Naive thymus-derived CD4-positive, alpha-beta T cell (primary cell): ENCODE data around the gene PPP1R12B. TPM values are rescaled to one million over a fixed set of nuclear protein-coding genes. Genes with fewer than 3 reads are reported as not detected.
"Not testable (repeated sequence)": the region's sequence is repeated elsewhere in the genome, so short reads cannot be mapped to it uniquely, and the experiment has no call there.

Experiments used
- ATAC-seq: fragments of 150-1000 bp; cut with Tn5 transposase; 2 replicates; pipeline ENCODE4 v1.10.0; 2021; ENCODE audit warnings: mild to moderate bottlenecking, moderate library complexity
- CTCF ChIA-PET: fragments of 350-600 bp; sonication (Branson Sonifier 250); formaldehyde crosslinking; loops from one replicate; lab custom pipeline; 2021; ENCODE audit warnings: antibody characterized with exemption; lab: Charles Lee
- POLR2A ChIA-PET: fragments of 350-600 bp; sonication (Branson Sonifier 250); formaldehyde crosslinking; loops from one replicate; lab custom pipeline; 2021; ENCODE audit warnings: antibody characterized with exemption, inconsistent platforms; lab: Charles Lee
- DNase-seq, 9 donors: peaks; one replicate each; pipeline versions ENCODE4 v3.0.0 to v3.0.0-alpha.2; 2020 to 2022; ENCODE audit warnings: mixed read lengths in 1 of 9
- H3K27ac ChIP-seq: one replicate; pipeline ENCODE4 v1.7.0; 2013; ENCODE audit warnings: mild to moderate bottlenecking, low read depth, low read length, moderate library complexity
- H3K27me3 ChIP-seq, 2 donors: one replicate each; pipeline ENCODE4 v1.7.0; 2013; ENCODE audit warnings: low read length in 2 of 2, mild to moderate bottlenecking in 2 of 2, moderate library complexity in 2 of 2; ENCODE audit not compliant: control insufficient read depth in 2 of 2, insufficient read depth in 2 of 2
- H3K36me3 ChIP-seq, 3 experiments: 1 replicate in 2 of 3; 2 replicates in 1 of 3; pipeline ENCODE4 v1.7.0; 2013; ENCODE audit warnings: low read length in 3 of 3, mild to moderate bottlenecking in 3 of 3, moderate library complexity in 1 of 3; ENCODE audit not compliant: insufficient read depth in 3 of 3, control insufficient read depth in 2 of 3
- H3K4me1 ChIP-seq, 2 donors: one replicate each; pipeline ENCODE4 v1.7.0; 2013; ENCODE audit warnings: low read length in 2 of 2, mild to moderate bottlenecking in 2 of 2, moderate library complexity in 1 of 2; ENCODE audit not compliant: control insufficient read depth in 2 of 2, insufficient read depth in 2 of 2
- H3K4me3 ChIP-seq: 2 replicates; pipeline ENCODE4 v1.7.0; 2013; ENCODE audit warnings: mild to moderate bottlenecking, low read length
- H3K9me3 ChIP-seq, 3 experiments: 1 replicate in 2 of 3; 2 replicates in 1 of 3; pipeline ENCODE4 v1.7.0; 2013; ENCODE audit warnings: low read length in 3 of 3; ENCODE audit not compliant: control insufficient read depth in 2 of 3
- H3K27ac Mint-ChIP-seq, 9 donors: one replicate each; pipeline ENCODE4 v1.8.0; 2020 to 2022; ENCODE audit warnings: mixed read lengths in 9 of 9, mild to moderate bottlenecking in 8 of 9, moderate library complexity in 5 of 9, inconsistent platforms in 2 of 9
- H3K27me3 Mint-ChIP-seq, 5 donors: one replicate each; pipeline ENCODE4 v1.8.0; 2021 to 2022; ENCODE audit warnings: mixed read lengths in 5 of 5, mild to moderate bottlenecking in 1 of 5
- H3K36me3 Mint-ChIP-seq, 5 donors: one replicate each; pipeline ENCODE4 v1.8.0; 2020 to 2022; ENCODE audit warnings: mixed read lengths in 5 of 5, mild to moderate bottlenecking in 3 of 5, inconsistent platforms in 1 of 5
- H3K4me1 Mint-ChIP-seq, 7 donors: one replicate each; pipeline ENCODE4 v1.8.0; 2020 to 2022; ENCODE audit warnings: mixed read lengths in 7 of 7, mild to moderate bottlenecking in 3 of 7, inconsistent platforms in 1 of 7
- H3K4me3 Mint-ChIP-seq, 10 donors: one replicate each; pipeline ENCODE4 v1.8.0; 2020 to 2022; ENCODE audit warnings: mild to moderate bottlenecking in 10 of 10, mixed read lengths in 10 of 10, moderate library complexity in 6 of 10, inconsistent platforms in 2 of 10
- H3K9me3 Mint-ChIP-seq, 11 donors: one replicate each; pipeline ENCODE4 v1.8.0; 2020 to 2022; ENCODE audit warnings: mixed read lengths in 11 of 11, mild to moderate bottlenecking in 4 of 11, inconsistent platforms in 1 of 11, moderate library complexity in 1 of 11
- intact Hi-C, 2 donors: fragments of 100-400 bp; cut with micrococcal nuclease; formaldehyde crosslinking; loops; one replicate each; pipeline ENCODE4 v1.15.1; 2023
- polyA plus RNA-seq, 2 donors: library from polyadenylated mRNA; unstranded; fragments of 300-500 nt; fragmentation: Illumina TruSeq; gene quantifications; one replicate each; pipeline ENCODE4 v1.2.3, GENCODE V29; 2021
- total RNA-seq, 6 experiments: library from RNA in 5 of 6; stranded (reverse) in 5 of 6; gene quantifications; 1 replicate in 5 of 6; 2 replicates in 1 of 6; pipeline ENCODE4 v1.2.3 and lab custom pipeline; 2021 to 2026

Gene PPP1R12B
- total and polyA plus RNA-seq, 7 experiments from 2014 or later, result 5.2 to 38.1 (median 26.8) TPM

DNA sequence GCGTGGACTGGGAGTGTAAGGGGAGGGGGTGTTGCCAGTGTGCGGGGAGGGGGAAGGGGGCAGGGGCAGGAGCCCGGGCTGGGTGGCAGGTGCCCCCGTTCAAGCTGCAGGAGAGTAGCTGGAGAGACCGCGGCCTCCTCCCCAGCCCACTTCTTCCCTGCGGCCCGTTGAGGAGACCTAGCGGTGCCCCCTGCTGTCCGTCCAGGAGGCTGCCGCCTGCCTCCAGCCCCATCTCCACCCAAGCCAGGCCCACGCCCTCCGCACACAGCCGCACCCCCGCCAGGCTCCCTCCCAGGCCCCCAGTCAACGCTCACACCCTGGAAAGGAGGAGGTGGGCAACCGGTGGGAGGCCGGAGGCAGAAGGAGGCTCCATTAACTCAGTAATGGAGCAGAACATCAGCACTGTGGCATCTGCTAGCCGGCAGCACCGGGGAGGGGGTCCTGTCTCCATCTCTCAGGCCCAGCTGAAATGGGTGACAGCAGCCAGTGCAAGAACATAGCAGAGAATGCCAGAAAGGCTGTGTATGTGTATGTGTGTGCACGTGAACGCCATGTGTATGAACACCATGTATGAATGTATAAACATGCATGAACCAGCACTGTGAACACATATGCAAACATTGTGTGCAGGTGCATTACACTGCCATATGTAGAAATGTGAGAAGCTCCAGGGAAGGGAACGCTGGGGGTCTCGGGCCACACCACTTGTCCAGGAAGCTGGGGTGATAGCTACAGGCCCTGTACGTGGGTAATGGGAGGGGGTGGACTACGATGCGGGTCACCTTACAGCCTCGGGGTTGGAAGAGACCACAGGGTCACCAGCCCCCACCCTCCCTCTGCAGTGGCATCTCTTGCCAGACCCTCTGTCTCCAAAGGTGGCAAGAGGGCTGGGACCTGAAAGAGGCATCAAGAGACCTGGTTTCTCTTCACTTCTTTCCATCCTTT, 277.2 kb downstream of the PPP1R12B start:
- Mint-ChIP-seq H3K4me3 (peak overlapping the region in 1 of 10 donors; percentile 31), H3K36me3 (no peaks in the 10 kb centered on the region), H3K9me3 (peaks cover 0 to 2% (median 0%) of the 10 kb centered on the region in 11 donors), H3K27ac (no peak overlapping the region), H3K4me1 (peaks cover 18 to 39% (median 36%) of the 10 kb centered on the region in 7 donors), H3K27me3 (peaks cover 9 to 21% (median 14%) of the 10 kb centered on the region in 5 donors)
- no peak overlapping the region for H3K27ac ChIP-seq
- intact Hi-C loops, result loop anchor here (1.0 to 5.0 kb wide), 5 partner anchors 17 to 283 kb away; partner anchors contain the start of genes PPP1R12B (in 1 of the 2) and UBE2T (in 1 of the 2)
- H3K9me3 ChIP-seq, result no peaks in the 10 kb centered on the region
- H3K36me3 ChIP-seq, result no peaks in the 10 kb centered on the region
- ATAC-seq, result peak; percentile 75
- DNase-seq, result peak; percentile 21 to 61 (median 47)
- POLR2A ChIA-PET, result interaction anchor here (0.6 kb wide), 1 partner anchor 73 kb away, joined by 3 read pairs; no protein-coding TSS in a partner anchor
- peaks cover 30 to 34% of the 10 kb centered on the region in 2 donors for H3K4me1 ChIP-seq
- no peak overlapping the region for H3K4me3 ChIP-seq
- H3K27me3 ChIP-seq, result no peaks in the 10 kb centered on the region
- CTCF ChIA-PET, result interaction anchor here (0.7 to 0.8 kb wide), 2 partner anchors 94 to 280 kb away, joined by 3 read pairs; no protein-coding TSS in a partner anchor

DNA sequence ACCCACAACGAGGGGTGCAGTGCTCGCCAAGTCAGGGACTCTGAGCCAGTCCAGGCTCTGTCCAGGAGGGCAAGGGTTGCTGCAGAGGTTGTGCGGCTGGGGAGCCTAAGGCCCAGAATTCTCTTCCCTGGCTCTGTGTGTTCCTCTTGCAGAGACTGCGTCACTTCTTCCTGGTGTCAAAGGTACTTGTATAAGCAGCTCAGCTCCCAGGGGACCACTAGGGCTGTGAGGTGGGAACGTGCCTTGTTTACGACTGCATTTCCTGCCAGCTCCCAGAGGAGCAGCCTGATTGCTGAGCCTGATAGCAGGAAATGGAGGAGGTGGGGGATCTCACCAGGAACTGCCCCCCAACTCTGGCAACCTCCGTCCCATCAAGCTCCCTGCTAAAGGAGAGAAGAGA, 278.5 kb downstream of the PPP1R12B start:
- H3K9me3 ChIP-seq, H3K27ac Mint-ChIP-seq, ATAC-seq, H3K9me3 Mint-ChIP-seq, CTCF ChIA-PET, DNase-seq, H3K36me3 Mint-ChIP-seq, H3K36me3 ChIP-seq, H3K27me3 ChIP-seq, POLR2A ChIA-PET, H3K27ac ChIP-seq, H3K4me3 Mint-ChIP-seq, H3K4me3 ChIP-seq: not testable (repeated sequence)
- intact Hi-C loops, result loop anchor here (2.0 to 5.0 kb wide), 2 partner anchors 16 to 285 kb away; partner anchors contain the start of gene UBE2T (in 1 of the 2)
- H3K27me3 Mint-ChIP-seq, result peaks cover 10 to 28% (median 15%) of the 10 kb centered on the region in 5 donors
- H3K4me1 ChIP-seq, result peaks cover 30 to 34% of the 10 kb centered on the region in 2 donors
- H3K4me1 Mint-ChIP-seq, result peaks cover 18 to 52% (median 40%) of the 10 kb centered on the region in 7 donors

DNA sequence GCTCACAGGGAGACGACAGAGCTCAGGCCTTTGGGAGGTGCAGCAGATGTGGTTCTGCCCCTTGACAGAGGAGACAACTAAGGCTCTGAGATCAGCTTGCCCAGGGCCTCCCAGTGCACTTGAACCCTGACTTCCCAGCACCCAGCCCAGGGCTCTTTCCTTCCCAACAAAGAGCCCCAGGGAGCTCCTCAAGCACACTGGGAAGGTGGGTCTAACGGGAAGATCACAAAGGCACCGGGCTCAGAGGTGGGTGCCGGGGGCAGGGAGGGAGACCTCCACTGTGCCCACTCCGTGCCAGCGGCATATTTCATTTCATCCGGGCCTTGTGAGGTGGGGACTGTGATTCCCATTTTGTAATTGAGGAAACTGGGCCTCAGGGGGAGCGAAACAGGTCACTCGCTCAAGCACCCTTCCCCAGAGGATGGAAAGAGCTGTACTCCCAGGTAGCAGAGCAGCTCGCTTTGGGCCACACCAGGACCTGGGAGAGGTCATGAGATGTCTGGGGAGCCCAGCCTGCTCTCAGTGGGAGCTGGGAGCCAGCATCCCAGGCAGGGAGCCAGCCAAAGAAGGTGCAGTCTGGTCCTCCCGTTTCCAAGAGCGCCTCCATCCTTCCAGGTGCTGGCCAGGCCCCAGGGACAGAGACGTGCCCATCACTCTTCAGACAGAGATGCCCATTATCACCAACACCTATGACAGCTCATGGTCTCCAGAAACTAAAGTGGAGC, 279.5 kb downstream of the PPP1R12B start:
- Histone ChIP-seq H3K27ac (no peak overlapping the region), H3K4me3 (no peak overlapping the region), H3K27me3 (no peaks in the 10 kb centered on the region), H3K36me3 (no peaks in the 10 kb centered on the region), H3K9me3 (no peaks in the 10 kb centered on the region), H3K4me1 (peaks cover 30 to 34% of the 10 kb centered on the region in 2 donors)
- no peaks in the 10 kb centered on the region for H3K36me3 Mint-ChIP-seq
- ATAC-seq, result no peak
- H3K9me3 Mint-ChIP-seq, result peaks cover 0 to 3% (median 0%) of the 10 kb centered on the region in 11 donors
- peaks cover 18 to 37% (median 22%) of the 10 kb centered on the region in 5 donors for H3K27me3 Mint-ChIP-seq
- CTCF ChIA-PET, result interaction anchor here (0.6 kb wide), 1 partner anchor 285 kb away, joined by 3 read pairs; no protein-coding TSS in a partner anchor
- H3K4me3 Mint-ChIP-seq, result peak overlapping the region in 8 of 10 donors; percentile 2 to 79 (median 64)
- intact Hi-C loops, result loop anchor here (2.0 to 5.0 kb wide), 2 partner anchors 15 to 286 kb away; partner anchors contain the start of gene UBE2T (in 1 of the 2)
- POLR2A ChIA-PET, result no interaction called here
- no peak for DNase-seq
- peaks cover 18 to 52% (median 43%) of the 10 kb centered on the region in 7 donors for H3K4me1 Mint-ChIP-seq
- no peak overlapping the region for H3K27ac Mint-ChIP-seq

DNA sequence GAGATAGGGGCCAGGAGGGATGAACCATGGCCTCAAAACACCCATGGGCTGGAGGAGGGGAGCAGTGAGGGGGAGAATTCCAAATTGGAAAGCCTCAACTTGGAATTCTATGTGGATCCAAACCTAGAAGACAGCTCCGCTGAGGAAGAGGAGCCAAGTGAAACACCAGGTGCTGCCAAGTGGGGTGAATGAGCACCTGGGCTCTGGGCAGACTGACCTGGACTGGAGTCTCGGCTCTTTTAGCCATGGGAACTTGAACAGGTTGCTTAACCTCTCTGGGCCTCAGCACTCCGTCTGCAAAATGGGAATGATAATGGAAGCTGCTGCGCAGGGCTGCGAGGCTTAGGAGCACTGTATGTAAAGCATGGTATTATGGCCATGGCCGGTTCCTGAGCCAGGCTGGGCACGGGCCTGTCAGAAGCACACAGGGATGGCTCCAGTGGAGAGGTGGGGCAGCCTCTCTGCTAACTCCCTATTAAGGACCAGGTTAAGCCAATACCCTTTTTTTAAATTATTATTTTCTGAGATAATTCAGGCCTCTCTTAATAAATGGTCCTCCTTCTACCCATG, 280.2 kb downstream of the PPP1R12B start:
- Mint-ChIP-seq H3K27ac (peak overlapping the region in 6 of 9 donors; percentile 22 to 89 (median 57)), H3K36me3 (no peaks in the 10 kb centered on the region), H3K4me3 (peak overlapping the region; percentile 59 to 90 (median 76)), H3K4me1 (peaks cover 18 to 52% (median 43%) of the 10 kb centered on the region in 7 donors), H3K27me3 (peaks cover 20 to 44% (median 24%) of the 10 kb centered on the region in 5 donors), H3K9me3 (peaks cover 0 to 2% (median 0%) of the 10 kb centered on the region in 11 donors)
- H3K27me3 ChIP-seq, result no peaks in the 10 kb centered on the region
- H3K4me3 ChIP-seq, result peak overlapping the region; percentile 32
- H3K9me3 ChIP-seq, result no peaks in the 10 kb centered on the region
- H3K4me1 ChIP-seq, result peaks cover 30 to 34% of the 10 kb centered on the region in 2 donors
- CTCF ChIA-PET, result no interaction called here
- ATAC-seq, result no peak
- peak in 1 of 9 donors; percentile 19 for DNase-seq
- no peaks in the 10 kb centered on the region for H3K36me3 ChIP-seq
- intact Hi-C loops, result loop anchor here in 1 of 2 donors (5.0 kb wide), 1 partner anchor 286 kb away; the partner anchor contains the start of gene UBE2T
- H3K27ac ChIP-seq, result no peak overlapping the region
- POLR2A ChIA-PET, result no interaction called here

DNA sequence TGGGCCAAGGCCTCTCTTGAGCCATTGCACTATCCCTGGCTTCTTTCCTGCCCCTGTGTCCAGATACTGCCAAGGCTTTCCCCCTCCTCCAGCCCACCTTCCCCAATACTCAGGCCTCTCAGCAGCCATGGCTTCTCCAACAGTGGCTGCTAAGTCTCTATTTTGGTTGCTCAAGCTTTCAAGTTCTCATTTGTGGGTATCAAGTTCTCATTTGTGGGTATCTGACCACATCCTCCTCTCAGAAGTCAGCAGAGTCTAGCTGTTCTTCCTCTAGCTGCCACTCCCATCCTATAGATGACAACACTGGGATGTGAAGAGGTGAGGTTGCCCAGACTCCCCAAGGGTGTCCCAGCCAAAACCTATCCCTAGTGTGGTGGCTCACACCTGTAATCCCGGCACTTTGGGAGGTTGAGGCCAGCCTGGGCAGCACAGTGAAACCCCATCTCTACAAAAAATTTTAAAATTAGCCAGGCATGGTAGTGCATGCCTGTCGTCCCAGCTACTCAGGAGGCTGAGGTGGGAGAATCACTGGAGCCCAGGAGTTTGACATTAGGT, 280.8 kb downstream of the PPP1R12B start:
- H3K36me3 ChIP-seq, H3K9me3 ChIP-seq, H3K36me3 Mint-ChIP-seq, CTCF ChIA-PET, POLR2A ChIA-PET, H3K9me3 Mint-ChIP-seq, H3K27ac ChIP-seq, H3K27me3 ChIP-seq: not testable (repeated sequence)
- Mint-ChIP-seq H3K4me3 (peak overlapping the region; percentile 59 to 90 (median 76)), H3K27ac (peak overlapping the region in 6 of 9 donors; percentile 22 to 89 (median 57)), H3K4me1 (peaks cover 18 to 52% (median 43%) of the 10 kb centered on the region in 7 donors), H3K27me3 (peaks cover 20 to 48% (median 26%) of the 10 kb centered on the region in 5 donors)
- DNase-seq (peak in 7 of 9 donors; percentile 51 to 84 (median 80)), ATAC-seq (peak; percentile 91)
- Histone ChIP-seq H3K4me1 (peaks cover 30 to 34% of the 10 kb centered on the region in 2 donors), H3K4me3 (peak overlapping the region; percentile 32)
- intact Hi-C loops, result loop anchor here in 1 of 2 donors (5.0 kb wide), 1 partner anchor 287 kb away; the partner anchor contains the start of gene UBE2T
